ENCODE data around the gene NFIA. TPM values are rescaled to one million over a fixed set of nuclear protein-coding genes. Genes with fewer than 3 reads are reported as not detected.

Gene NFIA
- total and polyA plus RNA-seq, 7 donors, result 4.0 to 42.7 (median 30.6) TPM

- Histone ChIP-seq H3K36me3 (ENCODE audit: insufficient read depth in 1 of 2, low read depth in 1 of 2) (no peaks in the 10 kb centered on the region), H3K9me3 (no peaks in the 10 kb centered on the region), H3K4me1 (peaks cover 51% of the 10 kb centered on the region), H3K27me3 (ENCODE audit: insufficient read depth in 3 of 3, low read length in 2 of 3) (no peaks in the 10 kb centered on the region), H3K27ac (peak overlapping the region; percentile 71), H3K4me3 (peak overlapping the region; percentile 55)
- no peak for DNase-seq
- WGBS, 3 donors, result 28 to 50% (median 30%) methylated on average over 3 of the region's 3 CpGs
- no peak for ATAC-seq
- intact Hi-C loops (cut with DNase I), result no loop called here
- TF ChIP-seq CTCF (IDR thresholded peaks at IDR 0.05), result no peak
Measured at GRCh38 chr1:61255358-61255703, 173.0 kb downstream of the NFIA start.

GRCh38 chr1:61259379-61260148, 177.2 kb downstream of the NFIA start:
- ATAC-seq, result peak; percentile 45 to 77 (median 62)
- intact Hi-C loops (cut with DNase I), result loop anchor here in 1 of 2 donors (2.0 kb wide), 1 partner anchor 13 kb away; no protein-coding TSS in a partner anchor
- Histone ChIP-seq H3K27me3 (ENCODE audit: insufficient read depth in 3 of 3, low read length in 2 of 3) (no peaks in the 10 kb centered on the region), H3K4me1 (peaks cover 27% of the 10 kb centered on the region), H3K9me3 (no peaks in the 10 kb centered on the region), H3K4me3 (no peak overlapping the region), H3K36me3 (ENCODE audit: insufficient read depth in 1 of 2, low read depth in 1 of 2) (no peaks in the 10 kb centered on the region), H3K27ac (peak overlapping the region; percentile 65)
- WGBS, 3 donors, result 39 to 54% (median 41%) methylated on average over 9 of the region's 9 CpGs
- no peak for TF ChIP-seq CTCF (IDR thresholded peaks at IDR 0.05)
- no peak for DNase-seq

- DNase-seq (no peak), ATAC-seq (peak in 2 of 4 donors; percentile 25 to 28)
- Histone ChIP-seq H3K27me3 (ENCODE audit: insufficient read depth in 3 of 3, low read length in 2 of 3) (no peaks in the 10 kb centered on the region), H3K36me3 (ENCODE audit: insufficient read depth in 1 of 2, low read depth in 1 of 2) (no peaks in the 10 kb centered on the region), H3K4me3 (no peak overlapping the region), H3K9me3 (no peaks in the 10 kb centered on the region), H3K27ac (peak overlapping the region; percentile 65), H3K4me1 (peaks cover 21% of the 10 kb centered on the region)
- no peak for TF ChIP-seq CTCF (IDR thresholded peaks at IDR 0.05)
- 93 to 94% (median 94%) methylated on average over 7 of the region's 7 CpGs for WGBS, 3 donors
- intact Hi-C loops (cut with DNase I), result no loop called here
Measured at GRCh38 chr1:61260171-61260570, 177.8 kb downstream of the NFIA start.

GRCh38 chr1:61261595-61261994, 179.2 kb downstream of the NFIA start:
- ATAC-seq (no peak), DNase-seq (no peak)
- no peaks in the 10 kb centered on the region for H3K36me3 ChIP-seq (ENCODE audit: insufficient read depth in 1 of 2, low read depth in 1 of 2)
- no peaks in the 10 kb centered on the region for H3K9me3 ChIP-seq
- TF ChIP-seq CTCF (IDR thresholded peaks at IDR 0.05), result no peak
- no peak overlapping the region for H3K27ac ChIP-seq
- H3K4me1 ChIP-seq, result peaks cover 13% of the 10 kb centered on the region
- no peaks in the 10 kb centered on the region for H3K27me3 ChIP-seq (ENCODE audit: insufficient read depth in 3 of 3, low read length in 2 of 3)
- intact Hi-C loops (cut with DNase I), result no loop called here
- 66 to 79% (median 68%) methylated on average over 3 of the region's 3 CpGs for WGBS, 3 donors
- H3K4me3 ChIP-seq, result no peak overlapping the region

All from psoas muscle (tissue), 8 donors.